CD4-positive, alpha-beta memory T cell (primary cell): Measurements from ENCODE around the gene PLXNA1. TPM values are rescaled to one million over a fixed set of nuclear protein-coding genes. Genes with fewer than 3 reads are reported as not detected.

Experiments used
- CTCF ChIA-PET: fragments of 350-600 bp; sonication (Branson Sonifier 250); formaldehyde crosslinking; loops from one replicate; lab custom pipeline; 2021; ENCODE audit warnings: inconsistent platforms; ENCODE audit not compliant: partially characterized antibody; lab: Charles Lee
- POLR2A ChIA-PET: fragments of 350-600 bp; sonication (Branson Sonifier 250); formaldehyde crosslinking; loops from one replicate; lab custom pipeline; 2021; ENCODE audit not compliant: partially characterized antibody; lab: Charles Lee
- DNase-seq, 5 donors: peaks; one replicate each; pipeline versions ENCODE4 v3.0.0 to v3.0.0-alpha.2; 2020 to 2022; ENCODE audit warnings: mixed read lengths in 1 of 5
- H3K27ac ChIP-seq: one replicate; pipeline ENCODE4 v1.7.0; 2013; ENCODE audit warnings: low read depth, low read length
- H3K27me3 ChIP-seq: 2 replicates; pipeline ENCODE4 v1.7.0; 2013; ENCODE audit warnings: mild to moderate bottlenecking, low read length, moderate library complexity; ENCODE audit not compliant: insufficient read depth
- H3K36me3 ChIP-seq: 2 replicates; pipeline ENCODE4 v1.7.0; 2013; ENCODE audit warnings: mild to moderate bottlenecking, low read length, moderate library complexity; ENCODE audit not compliant: insufficient read depth
- H3K4me1 ChIP-seq: 2 replicates; pipeline ENCODE4 v1.7.0; 2013; ENCODE audit warnings: mild to moderate bottlenecking, low read length, moderate library complexity; ENCODE audit not compliant: insufficient read depth
- H3K4me3 ChIP-seq, 2 donors: one replicate each; pipeline ENCODE4 v1.7.0; 2013; ENCODE audit warnings: low read length in 2 of 2, mild to moderate bottlenecking in 1 of 2
- H3K9me3 ChIP-seq, 2 donors: one replicate each; pipeline ENCODE4 v1.7.0; 2013; ENCODE audit warnings: low read length in 2 of 2, control low read depth in 1 of 2; ENCODE audit not compliant: control insufficient read depth in 1 of 2
- H3K27ac Mint-ChIP-seq, 7 donors: one replicate each; pipeline ENCODE4 v1.8.0; 2020 to 2021; ENCODE audit warnings: mixed read lengths in 7 of 7, mild to moderate bottlenecking in 6 of 7, inconsistent platforms in 3 of 7, moderate library complexity in 3 of 7
- H3K27me3 Mint-ChIP-seq, 2 donors: one replicate each; pipeline ENCODE4 v1.8.0; 2020 to 2021; ENCODE audit warnings: mixed read lengths in 2 of 2
- H3K36me3 Mint-ChIP-seq, 2 donors: one replicate each; pipeline ENCODE4 v1.8.0; 2020 to 2021; ENCODE audit warnings: mixed read lengths in 2 of 2, inconsistent platforms in 1 of 2, mild to moderate bottlenecking in 1 of 2
- H3K4me1 Mint-ChIP-seq, 4 donors: one replicate each; pipeline ENCODE4 v1.8.0; 2020 to 2021; ENCODE audit warnings: mixed read lengths in 4 of 4, mild to moderate bottlenecking in 1 of 4
- H3K4me3 Mint-ChIP-seq, 8 donors: one replicate each; pipeline ENCODE4 v1.8.0; 2020 to 2021; ENCODE audit warnings: mixed read lengths in 8 of 8, mild to moderate bottlenecking in 7 of 8, moderate library complexity in 6 of 8, inconsistent platforms in 3 of 8
- H3K9me3 Mint-ChIP-seq, 8 donors: one replicate each; pipeline ENCODE4 v1.8.0; 2020 to 2021; ENCODE audit warnings: mixed read lengths in 8 of 8, mild to moderate bottlenecking in 5 of 8, inconsistent platforms in 3 of 8, moderate library complexity in 1 of 8
- intact Hi-C: fragments of 100-400 bp; cut with micrococcal nuclease; formaldehyde crosslinking; loops from one replicate; pipeline ENCODE4 v1.15.1; 2023
- polyA plus RNA-seq, 2 donors: library from polyadenylated mRNA; unstranded; fragments of 300-500 nt; fragmentation: Illumina TruSeq; gene quantifications; one replicate each; pipeline ENCODE4 v1.2.3, GENCODE V29; 2021
- total RNA-seq, 2 experiments: library from RNA; stranded (reverse); gene quantifications; one replicate each; pipeline ENCODE4 v1.2.3, GENCODE V29; 2021

PLXNA1 gene
- total and polyA plus RNA-seq, 4 experiments from 2014 or later = 0.34 to 21.3 (median 10.2) TPM

GRCh38 chr3:126983276-126983652 is 349 bp downstream of the PLXNA1 start:
- ChIA-PET CTCF (no interaction called here), POLR2A (interaction anchor here (1.4 to 2.4 kb wide), 2 partner anchors 70 to 72 kb away, joined by 4 to 11 read pairs; no protein-coding TSS in a partner anchor)
- H3K9me3 Mint-ChIP-seq = peaks cover 0 to 4% (median 0%) of the 10 kb centered on the region in 8 donors
- Histone ChIP-seq H3K9me3 (no peaks in the 10 kb centered on the region), H3K4me3 (no peak overlapping the region), H3K4me1 (peaks cover 17% of the 10 kb centered on the region), H3K27me3 (no peaks in the 10 kb centered on the region), H3K36me3 (no peaks in the 10 kb centered on the region), H3K27ac (no peak overlapping the region)
- no peak overlapping the region for H3K27ac Mint-ChIP-seq
- peaks cover 6 to 29% (median 17%) of the 10 kb centered on the region in 4 donors for H3K4me1 Mint-ChIP-seq
- H3K27me3 Mint-ChIP-seq = peaks cover 4% of the 10 kb centered on the region in 2 donors
- H3K4me3 Mint-ChIP-seq = no peak overlapping the region
- peak in 3 of 5 donors; percentile 8 to 23 (median 14) for DNase-seq
- intact Hi-C loops = loop anchor here (5.0 to 10.0 kb wide), 4 partner anchors 564 to 1072 kb away; partner anchors contain the start of genes MCM2, SEC61A1 and TPRA1
- peaks cover 0 to 3% of the 10 kb centered on the region in 2 donors for H3K36me3 Mint-ChIP-seq

DNA sequence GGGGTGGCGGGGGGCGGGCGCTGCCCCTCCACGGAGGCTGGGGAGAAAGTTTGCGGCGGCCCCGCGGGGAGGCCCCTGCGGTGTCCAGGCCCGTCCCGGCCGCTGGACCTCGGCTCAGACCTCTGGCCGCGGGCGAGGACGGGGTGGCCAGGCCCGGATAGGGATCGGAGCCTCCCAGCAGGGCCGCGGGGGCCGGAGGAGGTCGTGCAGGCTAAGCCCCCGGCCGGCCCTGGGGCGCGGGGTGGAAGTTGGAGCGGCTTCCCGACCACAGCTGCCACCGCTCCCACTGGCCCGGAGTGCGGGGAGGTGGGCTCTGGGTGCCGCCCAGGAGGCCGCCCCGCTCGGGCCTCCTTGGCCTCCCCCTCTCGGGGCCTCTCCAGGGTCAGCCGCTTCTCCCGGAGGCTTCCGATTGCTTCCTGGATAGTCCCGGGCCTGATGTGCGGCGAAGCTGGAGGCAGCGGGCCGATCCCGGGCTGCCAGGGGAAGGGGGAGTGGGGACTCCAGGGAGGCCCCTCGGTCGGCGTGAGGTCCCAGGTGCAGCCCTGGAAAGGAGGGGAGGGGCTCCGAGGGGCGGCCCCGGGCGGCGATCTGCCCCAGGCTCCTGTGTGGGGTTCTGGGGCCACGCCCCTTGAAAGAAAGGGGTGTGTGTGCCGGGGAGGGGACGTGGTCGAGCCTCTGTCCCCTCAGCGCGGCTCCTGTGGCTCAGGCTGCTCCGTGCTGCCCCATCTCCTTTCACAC is 907 bp downstream of the PLXNA1 start:
- POLR2A ChIA-PET = interaction anchor here (2.4 kb wide), 1 partner anchor 72 kb away, joined by 11 read pairs; no protein-coding TSS in a partner anchor
- H3K4me3 ChIP-seq = peak overlapping the region; percentile 23 to 41
- H3K4me3 Mint-ChIP-seq = peak overlapping the region in 6 of 8 donors; percentile 22 to 76 (median 46)

DNA sequence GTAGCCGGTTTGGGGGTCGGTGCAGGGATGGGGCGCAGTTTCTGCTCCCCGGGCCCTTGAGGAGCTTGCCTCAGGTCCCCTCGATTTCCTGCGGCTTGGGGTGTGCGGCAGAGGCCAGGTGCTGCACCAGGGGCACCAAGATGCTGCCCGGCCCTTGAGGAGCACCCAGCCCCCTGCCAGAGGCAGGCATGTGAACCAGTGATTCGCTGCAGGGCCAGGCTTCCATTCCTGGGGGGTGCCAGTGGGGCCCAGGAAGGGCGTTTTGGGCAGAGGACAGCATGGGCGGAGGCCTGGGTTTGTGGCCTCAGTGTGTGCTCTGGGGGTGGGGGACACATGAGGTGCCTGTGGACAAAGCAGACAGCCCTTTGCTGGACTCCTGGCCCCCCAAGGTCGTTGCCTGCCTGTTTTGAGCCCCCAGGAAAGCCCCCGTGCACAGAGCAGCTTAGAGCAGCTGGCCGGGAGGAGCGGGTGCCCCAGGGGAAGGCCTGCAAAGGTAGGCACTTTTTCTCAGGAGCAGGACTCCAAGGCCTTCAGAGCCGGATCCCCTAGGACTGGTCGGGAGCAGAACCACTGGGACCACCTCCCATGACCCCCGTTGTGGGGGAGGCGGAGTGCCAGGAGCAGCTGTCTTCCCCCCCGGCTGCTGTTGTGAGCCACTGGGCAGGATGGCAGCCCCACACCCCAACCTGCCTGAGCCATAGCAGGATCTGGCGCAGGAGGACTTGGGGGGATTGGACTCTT is 1.6 kb downstream of the PLXNA1 start:
- DNase-seq = no peak
- Histone ChIP-seq H3K27me3 (no peaks in the 10 kb centered on the region), H3K27ac (no peak overlapping the region), H3K4me1 (peaks cover 17% of the 10 kb centered on the region), H3K36me3 (no peaks in the 10 kb centered on the region), H3K9me3 (no peaks in the 10 kb centered on the region), H3K4me3 (peak overlapping the region in 1 of 2 donors; percentile 41)
- H3K9me3 Mint-ChIP-seq = peaks cover 0 to 2% (median 0%) of the 10 kb centered on the region in 8 donors
- peak overlapping the region in 1 of 7 donors; percentile 71 for H3K27ac Mint-ChIP-seq
- H3K27me3 Mint-ChIP-seq = no peaks in the 10 kb centered on the region
- H3K36me3 Mint-ChIP-seq = peaks cover 0 to 8% of the 10 kb centered on the region in 2 donors
- H3K4me1 Mint-ChIP-seq = peaks cover 6 to 35% (median 17%) of the 10 kb centered on the region in 4 donors
- H3K4me3 Mint-ChIP-seq = peak overlapping the region in 6 of 8 donors; percentile 34 to 76 (median 53)
- POLR2A ChIA-PET = no interaction called here
- CTCF ChIA-PET = no interaction called here
- intact Hi-C loops = loop anchor here (2.0 to 10.0 kb wide), 5 partner anchors 563 to 1070 kb away; partner anchors contain the start of genes ABTB1, MCM2, SEC61A1 and TPRA1

More for the DNA sequence above, 907 bp downstream of the PLXNA1 start:
- peaks cover 17% of the 10 kb centered on the region for H3K4me1 ChIP-seq
- no peaks in the 10 kb centered on the region for H3K9me3 ChIP-seq
- CTCF ChIA-PET = no interaction called here
- peaks cover 6 to 29% (median 17%) of the 10 kb centered on the region in 4 donors for H3K4me1 Mint-ChIP-seq
- peaks cover 0 to 2% (median 0%) of the 10 kb centered on the region in 8 donors for H3K9me3 Mint-ChIP-seq
- H3K36me3 Mint-ChIP-seq = peaks cover 0 to 3% of the 10 kb centered on the region in 2 donors
- DNase-seq = peak; percentile 17 to 64 (median 29)
- peak overlapping the region in 1 of 7 donors; percentile 71 for H3K27ac Mint-ChIP-seq
- H3K27me3 ChIP-seq = no peaks in the 10 kb centered on the region
- H3K27me3 Mint-ChIP-seq = no peaks in the 10 kb centered on the region
- intact Hi-C loops = loop anchor here (2.0 to 10.0 kb wide), 5 partner anchors 563 to 1071 kb away; partner anchors contain the start of genes ABTB1, MCM2, SEC61A1 and TPRA1
- no peaks in the 10 kb centered on the region for H3K36me3 ChIP-seq
- peak overlapping the region; percentile 20 for H3K27ac ChIP-seq

GRCh38 chr3:126985132-126985985 is 2.4 kb downstream of the PLXNA1 start:
- peak overlapping the region in 5 of 8 donors; percentile 1 to 68 (median 49) for H3K4me3 Mint-ChIP-seq
- H3K27ac ChIP-seq = no peak overlapping the region
- no peaks in the 10 kb centered on the region for H3K27me3 Mint-ChIP-seq
- ChIA-PET POLR2A (no interaction called here), CTCF (interaction anchor here (0.9 kb wide), 1 partner anchor 67 kb away, joined by 3 read pairs; no protein-coding TSS in a partner anchor)
- no peaks in the 10 kb centered on the region for H3K9me3 ChIP-seq
- peaks cover 17% of the 10 kb centered on the region for H3K4me1 ChIP-seq
- H3K36me3 Mint-ChIP-seq = peaks cover 0 to 8% of the 10 kb centered on the region in 2 donors
- intact Hi-C loops = loop anchor here (2.0 to 10.0 kb wide), 3 partner anchors 609 to 1069 kb away; partner anchors contain the start of genes ABTB1, MCM2, SEC61A1 and TPRA1
- H3K27me3 ChIP-seq = no peaks in the 10 kb centered on the region
- peaks cover 0 to 2% (median 0%) of the 10 kb centered on the region in 8 donors for H3K9me3 Mint-ChIP-seq
- no peak overlapping the region for H3K4me3 ChIP-seq
- DNase-seq = no peak
- peaks cover 6 to 35% (median 17%) of the 10 kb centered on the region in 4 donors for H3K4me1 Mint-ChIP-seq
- peak overlapping the region in 3 of 7 donors; percentile 47 to 77 (median 71) for H3K27ac Mint-ChIP-seq
- no peaks in the 10 kb centered on the region for H3K36me3 ChIP-seq

- no peaks in the 10 kb centered on the region for H3K27me3 ChIP-seq
- H3K9me3 ChIP-seq = no peaks in the 10 kb centered on the region
- DNase-seq = no peak
- Mint-ChIP-seq H3K27ac (peak overlapping the region in 2 of 7 donors; percentile 47 to 71), H3K36me3 (peaks cover 3 to 13% of the 10 kb centered on the region in 2 donors), H3K4me1 (peaks cover 6 to 34% (median 17%) of the 10 kb centered on the region in 4 donors), H3K4me3 (peak overlapping the region in 2 of 8 donors; percentile 10 to 49), H3K9me3 (peaks cover 0 to 2% (median 0%) of the 10 kb centered on the region in 8 donors), H3K27me3 (no peaks in the 10 kb centered on the region)
- POLR2A ChIA-PET = no interaction called here
- intact Hi-C loops = loop anchor here (10.0 kb wide), 2 partner anchors 609 to 1069 kb away; partner anchors contain the start of genes MCM2, SEC61A1 and TPRA1
- H3K27ac ChIP-seq = no peak overlapping the region
- H3K4me3 ChIP-seq = no peak overlapping the region
- no peaks in the 10 kb centered on the region for H3K36me3 ChIP-seq
- CTCF ChIA-PET = interaction anchor here (0.9 kb wide), 1 partner anchor 68 kb away, joined by 3 read pairs; no protein-coding TSS in a partner anchor
- peaks cover 17% of the 10 kb centered on the region for H3K4me1 ChIP-seq
Measured at GRCh38 chr3:126986001-126986400, 3.1 kb downstream of the PLXNA1 start.

DNA sequence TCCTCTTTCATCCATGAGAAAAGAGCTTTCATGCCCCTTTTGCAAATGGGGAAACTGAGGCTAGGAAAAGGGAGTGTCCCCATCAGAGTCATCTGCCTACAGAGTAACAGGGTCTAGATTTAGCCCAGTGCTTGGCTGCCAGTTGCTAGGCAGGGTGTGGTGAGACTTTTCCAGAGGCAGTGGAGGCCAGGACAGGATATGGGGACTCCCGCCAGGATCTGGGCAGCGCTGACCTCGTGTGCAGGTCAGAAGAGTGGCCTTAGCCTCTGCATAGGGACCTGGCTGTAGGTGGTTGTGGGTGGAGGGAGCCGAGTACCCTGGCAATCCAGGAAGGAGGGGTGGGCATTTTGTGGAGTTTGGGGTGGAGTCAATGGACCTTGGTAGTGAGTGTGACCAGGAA is 4.2 kb downstream of the PLXNA1 start:
- no peak overlapping the region for H3K4me3 ChIP-seq
- peak in 1 of 5 donors; percentile 13 for DNase-seq
- peaks cover 4 to 15% of the 10 kb centered on the region in 2 donors for H3K36me3 Mint-ChIP-seq
- no peak overlapping the region for H3K4me3 Mint-ChIP-seq
- peaks cover 8% of the 10 kb centered on the region for H3K4me1 ChIP-seq
- peaks cover 1 to 23% (median 12%) of the 10 kb centered on the region in 4 donors for H3K4me1 Mint-ChIP-seq
- no peaks in the 10 kb centered on the region for H3K27me3 Mint-ChIP-seq
- POLR2A ChIA-PET = no interaction called here
- intact Hi-C loops = loop anchor here (10.0 kb wide), 2 partner anchors 608 to 1068 kb away; partner anchors contain the start of genes MCM2, SEC61A1 and TPRA1
- H3K27ac ChIP-seq = no peak overlapping the region
- H3K27me3 ChIP-seq = no peaks in the 10 kb centered on the region
- no peaks in the 10 kb centered on the region for H3K9me3 ChIP-seq
- peak overlapping the region in 1 of 7 donors; percentile 66 for H3K27ac Mint-ChIP-seq
- H3K9me3 Mint-ChIP-seq = no peaks in the 10 kb centered on the region
- no peaks in the 10 kb centered on the region for H3K36me3 ChIP-seq
- CTCF ChIA-PET = no interaction called here
